HL-60 (cell line): ENCODE data around the gene SNTG2.

Source experiments
- DNase-seq, 2 experiments: peaks; one replicate each; pipeline ENCODE4 v3.0.0-alpha.2; 2010 to 2020; ENCODE audit warnings: low read depth in 1 of 2, low spot score in 1 of 2
- H3K27ac ChIP-seq: fragments of 250-450 bp; sonication (Bioruptor Pico); replicated peaks from 2 replicates; pipeline ENCODE4 v1.5.1; 2020; ENCODE audit warnings: mild to moderate bottlenecking, moderate library complexity
- H3K27me3 ChIP-seq: fragments of 250-450 bp; sonication (Bioruptor Pico); 2 replicates; pipeline ENCODE4 v1.5.1; 2021; ENCODE audit warnings: mild to moderate bottlenecking, moderate library complexity; ENCODE audit not compliant: insufficient read depth, poor library complexity, severe bottlenecking
- H3K4me3 ChIP-seq: replicated peaks from 2 replicates; pipeline ENCODE4 v1.5.1; 2011; ENCODE audit warnings: mild to moderate bottlenecking, control low read depth, low read length; ENCODE audit not compliant: insufficient read depth
- CTCF ChIP-seq: IDR thresholded peaks from one replicate; pipeline ENCODE4 v1.5.1; 2011; ENCODE audit warnings: low read length, control low read depth, inconsistent platforms; ENCODE audit not compliant: insufficient read depth
- GABPA ChIP-seq: IDR thresholded peaks from 2 replicates; pipeline ENCODE4 v1.6.1; 2012; ENCODE audit warnings: low read depth
- POLR2AphosphoS5 ChIP-seq: IDR thresholded peaks from 2 replicates; pipeline ENCODE4 v1.6.1; 2012; ENCODE audit warnings: low read depth
- REST ChIP-seq: IDR thresholded peaks from 2 replicates; pipeline ENCODE4 v1.6.1; 2012; ENCODE audit warnings: low read depth; ENCODE audit not compliant: insufficient replicate concordance
- SPI1 ChIP-seq: IDR thresholded peaks from 2 replicates; pipeline ENCODE4 v1.6.1; 2012; ENCODE audit warnings: low read depth, mild to moderate bottlenecking, borderline replicate concordance

SNTG2 gene

GRCh38 chr2:1192121-1192520 lies 241.5 kb downstream of the SNTG2 start:
- no peak for DNase-seq
- Histone ChIP-seq H3K27ac (no peak overlapping the region), H3K4me3 (no peak overlapping the region), H3K27me3 (no peaks in the 10 kb centered on the region)
- TF ChIP-seq SPI1 (no peak), GABPA (no peak), POLR2AphosphoS5 (no peak), REST (no peak), CTCF (no peak)

GRCh38 chr2:1193801-1194200 lies 243.2 kb downstream of the SNTG2 start:
- no peaks in the 10 kb centered on the region for H3K27me3 ChIP-seq
- no peak overlapping the region for H3K27ac ChIP-seq
- DNase-seq = no peak
- TF ChIP-seq POLR2AphosphoS5 (no peak), GABPA (no peak), SPI1 (no peak), CTCF (no peak), REST (no peak)
- H3K4me3 ChIP-seq = no peak overlapping the region

- TF ChIP-seq POLR2AphosphoS5 (no peak), REST (no peak), GABPA (no peak), CTCF (no peak), SPI1 (no peak)
- no peak overlapping the region for H3K4me3 ChIP-seq
- no peaks in the 10 kb centered on the region for H3K27me3 ChIP-seq
- no peak for DNase-seq
- no peak overlapping the region for H3K27ac ChIP-seq
Observed at GRCh38 chr2:1203772-1204171, 253.1 kb downstream of the SNTG2 start.
